ENCODE results near the gene CCDC91. TPM values are rescaled to one million over a fixed set of nuclear protein-coding genes. Genes with fewer than 3 reads are reported as not detected.

The CCDC91 gene
- total and polyA plus RNA-seq, 2 of the 4 experiments (the other 2 are of a cell fraction): 8.6 to 14.7 TPM

- H2BK20ac ChIP-seq (ENCODE audit: low read depth, low read length): no peak overlapping the region
- no peak overlapping the region for H2BK120ac ChIP-seq (ENCODE audit: low read depth, low read length)
- no peak overlapping the region for H4K8ac ChIP-seq (ENCODE audit: low read depth in 2 of 2, low read length in 2 of 2)
- H3K4me3 ChIP-seq (ENCODE audit: insufficient read depth, low read depth, low read length): no peak overlapping the region
- H3K4me1 ChIP-seq (ENCODE audit: control insufficient read depth, insufficient read depth, low read length): no peaks in the 10 kb centered on the region
- POLR2A ChIA-PET (ENCODE audit: unreplicated experiment): no interaction called here
- H3K27me3 ChIP-seq (ENCODE audit: control insufficient read depth, insufficient read depth, low read length): no peaks in the 10 kb centered on the region
- intact Hi-C loops (cut with micrococcal nuclease): no loop called here
- H4K5ac ChIP-seq (ENCODE audit: low read depth, low read length): no peak overlapping the region
- H2AK5ac ChIP-seq (ENCODE audit: low read depth, low read length): no peak overlapping the region
- no peaks in the 10 kb centered on the region for H4K20me1 ChIP-seq (ENCODE audit: insufficient read depth, low read length)
- no peak overlapping the region for H3K23ac ChIP-seq (ENCODE audit: low read depth, low read length)
- no peak overlapping the region for H3K56ac ChIP-seq (ENCODE audit: extremely low read depth, insufficient read depth, low read length)
- no peak overlapping the region for H3K4ac ChIP-seq (ENCODE audit: low read depth, low read length)
- H3K27ac ChIP-seq (ENCODE audit: insufficient read depth, low read length): no peak overlapping the region
- CTCF ChIA-PET: interaction anchor here (0.7 kb wide), 1 partner anchor 395 kb away, joined by 5 read pairs; no protein-coding TSS in a partner anchor
- no peak overlapping the region for H2AFZ ChIP-seq (replicated peaks; ENCODE audit: low read length, poor library complexity)
- no peak overlapping the region for H2BK5ac ChIP-seq (ENCODE audit: low read depth, low read length, poor library complexity, severe bottlenecking)
- no TSS peak for BruUV-seq (replicated peaks)
- no peak overlapping the region for H3K9ac ChIP-seq (ENCODE audit: low read depth, low read length)
- in situ Hi-C loops (cut with MboI; ENCODE audit: low sequenced_read_pairs): no loop called here
- no CpG with 5 or more reads among the region's 1 CpG for WGBS, 2 experiments (ENCODE audit: extremely low coverage in 2 of 2, insufficient read length in 1 of 2)
- H3K36me3 ChIP-seq (ENCODE audit: control insufficient read depth, insufficient read depth, low read length): 0 out of 2 replicates have a peak, but pooled peaks cover 1% of the 10 kb centered on the region
- H4K91ac ChIP-seq (ENCODE audit: insufficient read depth, low read depth, low read length): no peak overlapping the region
- dilution Hi-C loops (cut with HindIII; ENCODE audit: low sequenced_read_pairs, unreplicated experiment): no loop called here
- H2AK9ac ChIP-seq (replicated peaks; ENCODE audit: low read depth, low read length, poor library complexity): no peak overlapping the region
- no peaks in the 10 kb centered on the region; the same call in 1 of the 2 replicates for H3K9me1 ChIP-seq (ENCODE audit: insufficient read depth, low read length)
- H3K18ac ChIP-seq (ENCODE audit: low read depth, low read length): no peak overlapping the region
- H3K9me3 ChIP-seq (ENCODE audit: control insufficient read depth, insufficient read depth, low read length): no peaks in the 10 kb centered on the region
- DNase-seq (no peak), ATAC-seq (ENCODE audit: low read depth) (no peak)
- no peak overlapping the region for H3K14ac ChIP-seq (replicated peaks; ENCODE audit: low read depth, low read length)
- no peak for TF ChIP-seq CEBPB (IDR thresholded peaks at IDR 0.05; ENCODE audit: low read depth, low read length)
- TF ChIP-seq USF2 (IDR thresholded peaks at IDR 0.05; ENCODE audit: low read depth, low read length): no peak
- no peak for TF ChIP-seq RCOR1 (IDR thresholded peaks at IDR 0.05; ENCODE audit: insufficient replicate concordance, low read length)
- TF ChIP-seq MAFK (IDR thresholded peaks at IDR 0.05; ENCODE audit: low read depth, low read length): no peak
- no peak for TF ChIP-seq SMC3 (IDR thresholded peaks at IDR 0.05; ENCODE audit: low read depth, low read length)
- TF ChIP-seq RAD21 (IDR thresholded peaks at IDR 0.05; ENCODE audit: low read length): no peak
- TF ChIP-seq FOS (IDR thresholded peaks at IDR 0.05; ENCODE audit: low read depth, low read length): no peak
- no peak for TF ChIP-seq CHD1 (IDR thresholded peaks at IDR 0.05; ENCODE audit: low read depth, low read length)
- TF ChIP-seq POLR2A (IDR thresholded peaks at IDR 0.05; ENCODE audit: low read depth, low read length): no peak
- no peak for TF ChIP-seq NFE2L2 (IDR thresholded peaks at IDR 0.05; ENCODE audit: low read depth, low read length)
- TF ChIP-seq BHLHE40 (IDR thresholded peaks at IDR 0.05; ENCODE audit: low read depth, low read length): no peak
- no peak for TF ChIP-seq MXI1 (IDR thresholded peaks at IDR 0.05; ENCODE audit: borderline replicate concordance, low read depth, low read length)
- TF ChIP-seq ELK1 (IDR thresholded peaks at IDR 0.05; ENCODE audit: borderline replicate concordance, low read depth, low read length): no peak
- no peak for TF ChIP-seq CTCF (conservative IDR thresholded peaks at IDR 0.05; ENCODE audit: low read depth, low read length)
- no peak for TF ChIP-seq RFX5 (IDR thresholded peaks at IDR 0.05; ENCODE audit: low read depth, low read length)
- no peak overlapping the region for H3K4me2 ChIP-seq (ENCODE audit: low read depth, low read length)
- H2BK15ac ChIP-seq (ENCODE audit: low read depth, low read length): no peak overlapping the region
- peaks cover 4% of the 10 kb centered on the region in 2 experiments; a peak in 2 of 4 replicates for H3K79me1 ChIP-seq (ENCODE audit: low read depth in 1 of 2, low read length in 2 of 2)
Measured at GRCh38 chr12:28235015-28235414, 44.8 kb downstream of the CCDC91 start.

All from IMR-90 (cell line).